HUDEP-2 (cell line): ENCODE measurements around the gene RAB21.
"Not testable (repeated sequence)": the region's sequence is repeated elsewhere in the genome, so short reads cannot be mapped to it uniquely, and the experiment has no call there.

ENCODE experiments used
- DNase-seq, 76 experiments: peaks; one replicate each; lab custom pipeline; 2025; ENCODE audit not compliant: unreplicated experiment in 76 of 76; lab: John Stamatoyannopoulos, UW

Gene RAB21

DNA sequence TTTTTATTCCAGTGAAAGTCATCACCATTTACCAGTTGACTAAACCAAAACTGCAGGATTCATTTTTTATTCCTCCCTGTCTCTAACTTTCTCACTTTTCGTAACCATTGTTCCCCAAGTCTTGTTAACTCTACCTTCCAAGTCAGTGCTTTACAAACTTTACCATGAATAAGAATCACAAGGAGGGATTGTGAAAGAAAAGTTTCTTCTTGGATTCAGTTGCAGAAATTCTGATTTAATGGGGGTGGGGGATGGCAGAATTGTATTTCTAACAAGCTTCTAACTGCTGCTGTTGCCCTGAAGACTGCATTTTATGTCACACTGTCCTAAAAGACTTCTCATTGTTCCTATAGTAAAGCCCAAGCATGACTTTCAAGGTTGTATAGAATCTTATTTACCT lies 5.0 kb upstream of the RAB21 start:
- DNase-seq = no peak

DNA sequence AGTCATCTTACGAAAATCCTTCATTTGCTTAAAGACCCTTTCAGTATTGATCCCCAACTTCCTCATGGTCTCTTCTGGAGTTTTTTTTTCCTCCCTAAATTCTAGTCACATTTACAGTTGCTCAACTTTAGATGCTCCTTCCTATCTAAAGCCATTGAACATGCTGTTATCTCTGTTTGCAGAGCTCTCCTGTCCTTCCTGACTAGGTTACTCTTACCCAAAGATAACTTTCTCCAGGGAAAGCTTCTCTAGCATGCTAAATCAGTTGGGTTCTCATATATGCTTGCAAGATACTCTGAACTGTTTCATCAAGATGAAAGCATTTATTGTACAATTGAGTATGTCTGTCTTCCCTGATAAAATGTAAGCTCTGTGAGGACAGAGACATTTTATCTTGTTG lies 1.8 kb upstream of the RAB21 start:
- peak in 41 of 76 experiments; percentile 8 to 93 (median 58) for DNase-seq

DNA sequence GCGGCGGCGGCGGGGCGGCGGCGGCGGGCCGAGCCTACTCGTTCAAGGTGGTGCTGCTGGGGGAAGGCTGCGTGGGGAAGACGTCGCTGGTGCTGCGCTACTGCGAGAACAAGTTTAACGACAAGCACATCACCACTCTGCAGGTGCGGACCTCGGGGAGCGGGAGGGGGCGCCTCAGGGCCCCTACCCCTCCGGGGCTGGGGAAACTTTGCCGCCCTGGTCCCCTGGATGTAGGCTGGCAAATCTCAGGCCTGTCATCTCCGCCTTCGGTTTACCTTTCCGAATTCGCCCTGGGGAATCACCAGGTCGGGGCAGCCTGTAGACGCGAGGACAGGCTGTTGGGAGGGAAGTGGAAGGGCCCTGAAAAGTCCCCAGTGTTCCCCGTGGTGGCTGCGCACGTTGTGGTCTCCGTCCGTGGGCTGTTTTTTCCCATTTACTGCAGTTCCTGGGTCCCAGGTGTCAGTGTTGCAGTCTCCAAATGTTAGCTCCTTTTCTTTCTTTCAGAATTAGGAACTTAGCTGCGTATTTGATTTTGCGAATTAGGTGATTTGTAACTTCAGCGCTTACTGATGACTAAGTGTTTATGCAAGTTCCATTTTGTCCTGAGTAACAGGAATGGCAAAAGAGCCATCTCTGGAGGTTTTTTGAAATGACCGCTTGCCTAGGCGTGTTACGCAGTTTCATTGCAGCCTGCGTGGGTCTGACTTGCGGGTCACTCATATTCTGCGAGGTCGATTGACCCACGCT lies 656 bp downstream of the RAB21 start:
- peak in 17 of 76 experiments; percentile 16 to 59 (median 33) for DNase-seq

DNA sequence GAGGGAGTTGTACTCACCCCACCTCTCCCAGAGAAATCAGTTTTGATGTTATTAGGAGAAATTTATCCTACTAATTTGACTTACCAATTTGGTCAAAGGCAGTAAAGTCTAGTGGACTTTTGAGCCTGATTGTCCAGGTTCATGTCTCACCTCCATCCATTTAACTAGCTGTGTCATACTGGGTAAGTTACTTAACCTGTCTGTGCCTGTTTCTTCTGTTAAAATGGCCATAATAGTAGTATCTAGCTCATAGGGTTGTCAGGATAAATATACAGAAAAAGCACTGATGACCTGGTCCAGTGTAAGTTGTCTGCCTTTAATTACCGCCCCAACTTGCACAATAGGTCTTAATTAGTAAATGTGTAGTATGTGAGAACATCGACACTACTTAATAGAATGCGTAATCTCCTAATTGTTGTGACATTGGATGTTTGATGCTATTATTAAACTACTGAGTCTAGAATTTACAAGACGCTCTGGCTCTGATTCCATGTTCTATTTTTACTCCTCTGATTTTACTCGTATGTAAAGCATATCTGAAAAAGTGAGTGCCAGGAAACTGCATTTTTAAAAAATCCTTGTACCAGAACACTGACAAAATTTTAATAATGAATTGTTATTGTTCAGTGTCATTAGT lies 1.5 kb downstream of the RAB21 start:
- DNase-seq = no peak

DNA sequence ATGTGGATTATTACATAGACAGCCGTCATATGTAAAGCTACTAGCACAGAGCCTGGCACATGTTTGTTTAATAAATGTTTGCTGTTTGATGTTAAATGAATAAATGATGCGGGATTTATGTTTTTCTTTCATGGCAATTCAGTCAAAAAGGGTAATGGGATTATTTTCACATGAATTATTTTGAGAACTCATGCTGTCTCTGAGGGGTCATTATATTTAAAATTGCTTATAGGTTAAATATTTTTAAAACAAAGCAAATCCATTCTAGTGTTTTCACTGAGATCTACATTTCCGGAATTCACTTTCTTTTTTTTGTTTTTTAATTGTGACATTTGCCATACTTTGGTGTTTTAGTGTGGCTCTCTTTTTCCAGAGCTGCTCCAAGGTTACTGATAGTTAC lies 5.3 kb downstream of the RAB21 start:
- DNase-seq = no peak

DNA sequence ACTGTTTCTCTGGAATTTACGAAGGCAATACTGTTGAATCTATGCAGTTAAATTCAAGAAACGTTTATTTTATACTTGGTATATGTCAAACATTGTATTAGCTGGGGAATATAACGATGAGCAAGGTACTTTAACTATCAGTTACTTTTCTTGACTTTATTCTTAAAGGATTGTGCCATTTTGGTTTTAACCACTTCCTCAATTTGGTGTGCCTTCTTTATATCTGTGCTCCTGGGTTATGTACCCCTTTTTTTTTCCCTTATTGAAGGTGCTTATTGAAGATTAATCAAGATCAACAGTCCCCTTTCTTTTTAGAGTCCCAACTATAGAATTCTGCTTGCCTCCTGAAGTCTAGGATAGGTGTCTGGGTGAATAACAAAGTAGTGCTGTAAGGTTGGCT lies 5.8 kb downstream of the RAB21 start:
- no peak for DNase-seq

DNA sequence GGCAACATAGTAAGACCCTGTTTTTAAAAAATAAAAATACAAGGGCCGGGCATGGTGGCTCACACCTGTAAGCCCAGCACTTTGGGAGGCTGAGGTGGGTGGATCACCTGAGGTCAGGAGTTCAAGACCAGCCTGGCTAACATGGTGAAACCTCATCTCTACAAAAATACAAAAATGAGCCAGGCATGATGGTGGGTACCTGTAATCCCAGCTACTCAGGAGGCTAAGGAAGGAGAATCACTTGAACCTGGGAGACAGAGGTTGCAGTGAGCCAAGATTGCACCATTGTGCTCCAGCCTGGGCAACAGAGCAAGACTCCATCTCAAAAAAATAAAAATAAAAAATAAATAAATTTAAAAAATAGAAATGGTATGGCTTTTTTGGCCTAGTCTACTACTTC lies 6.7 kb downstream of the RAB21 start:
- DNase-seq = not testable (repeated sequence)

DNA sequence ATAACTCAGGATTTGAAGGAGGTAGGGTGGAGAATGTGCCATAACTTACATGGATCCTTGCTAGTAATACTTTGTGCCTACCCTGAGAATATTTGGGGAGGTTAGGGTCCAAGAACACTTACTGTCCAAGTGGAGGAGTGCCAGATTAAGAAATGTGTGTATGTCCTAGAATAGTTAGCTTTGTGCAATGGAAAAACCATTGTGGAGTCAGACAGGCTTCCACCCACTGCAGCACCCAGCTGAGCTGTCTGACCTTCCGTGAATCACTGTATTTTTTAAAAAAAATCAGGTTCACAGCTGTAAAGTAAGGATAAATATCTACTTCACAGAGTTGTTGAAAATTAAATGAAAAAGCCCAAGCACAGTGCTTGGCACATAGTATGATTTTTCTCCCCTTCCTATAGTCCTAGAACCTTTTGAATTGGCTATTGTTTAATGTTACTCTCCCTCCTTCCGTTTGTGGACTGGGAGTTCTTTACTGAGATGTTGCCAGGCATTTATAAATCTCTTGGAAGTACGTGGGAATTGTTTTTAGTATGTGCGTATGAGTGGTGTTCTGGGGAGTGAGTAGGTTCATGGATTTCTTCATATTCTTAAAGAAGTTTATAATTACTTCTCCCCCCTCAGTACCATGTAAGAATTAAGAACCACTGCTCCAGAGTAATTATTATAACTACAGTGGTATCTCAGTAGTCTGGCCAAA lies 9.2 kb downstream of the RAB21 start:
- no peak for DNase-seq

DNA sequence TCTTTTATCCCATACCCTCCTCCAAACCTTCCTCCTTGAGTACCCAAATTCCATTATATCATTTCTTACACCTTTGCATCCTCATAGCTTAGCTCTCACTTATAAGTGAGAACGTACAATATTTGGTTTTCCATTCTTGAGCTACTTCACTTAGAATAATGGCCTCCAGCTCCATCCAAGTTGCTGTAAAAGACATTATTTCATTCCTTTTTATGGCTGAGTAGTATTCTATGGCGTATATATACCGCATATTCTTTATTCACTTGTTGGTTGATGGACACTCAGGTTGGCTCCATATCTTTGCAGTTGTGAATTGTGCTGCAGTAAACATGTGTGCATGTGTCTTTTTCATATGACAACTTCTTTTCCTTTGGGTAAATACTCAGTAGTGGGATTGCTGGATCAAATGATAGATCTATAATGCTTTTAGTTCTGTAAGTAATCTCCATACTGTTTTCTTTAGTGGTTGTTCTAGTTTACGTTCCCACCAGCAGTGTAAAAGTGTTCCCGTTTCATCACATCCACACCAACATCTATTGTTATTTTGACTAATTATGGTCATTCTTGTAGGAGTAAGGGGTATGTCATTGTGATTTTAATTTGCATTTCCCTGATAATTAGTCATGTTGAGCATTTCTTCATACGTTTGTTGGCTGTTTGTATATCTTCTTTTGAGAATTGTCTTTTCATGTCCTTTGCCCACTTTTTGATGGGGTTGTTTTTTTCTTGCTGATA lies 10.1 kb downstream of the RAB21 start:
- no peak for DNase-seq

DNA sequence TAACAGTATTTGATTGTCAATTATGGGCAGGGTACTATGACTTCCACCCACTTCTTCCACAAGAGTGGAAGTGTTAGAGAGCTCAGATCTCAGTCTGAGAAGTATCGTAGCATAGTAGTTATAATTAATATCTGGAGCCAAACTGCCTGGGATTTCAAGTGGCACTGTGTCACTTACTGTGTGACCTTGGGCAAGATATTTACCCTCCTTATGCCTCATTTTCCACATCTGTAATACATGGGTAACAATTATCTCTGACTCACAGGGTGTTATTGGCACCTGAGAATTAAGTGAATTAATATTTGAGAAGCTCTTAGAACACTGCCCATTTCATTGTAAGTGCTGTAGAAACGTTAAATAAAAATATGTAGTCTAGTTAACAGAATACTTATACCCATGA lies 11.5 kb downstream of the RAB21 start:
- DNase-seq = no peak

DNA sequence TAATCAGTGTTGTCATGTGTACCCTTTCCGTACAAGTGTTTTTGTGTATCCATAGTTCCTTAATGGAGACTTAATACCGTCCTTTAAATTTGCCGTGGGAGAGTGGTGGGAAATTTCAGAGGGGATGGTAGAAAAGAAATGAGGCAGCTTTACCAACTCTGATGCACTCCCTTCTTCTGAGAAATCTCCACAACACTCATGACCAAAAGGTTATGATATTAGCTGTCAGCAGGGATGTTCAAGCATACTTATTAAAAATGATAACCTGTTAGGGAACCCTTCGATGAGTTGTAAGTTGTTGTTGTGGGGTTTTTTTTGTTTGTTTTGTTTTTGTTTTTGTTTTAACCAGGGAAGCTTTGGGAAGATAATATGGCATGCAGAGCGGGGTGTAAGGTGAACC lies 12.5 kb downstream of the RAB21 start:
- DNase-seq = no peak

DNA sequence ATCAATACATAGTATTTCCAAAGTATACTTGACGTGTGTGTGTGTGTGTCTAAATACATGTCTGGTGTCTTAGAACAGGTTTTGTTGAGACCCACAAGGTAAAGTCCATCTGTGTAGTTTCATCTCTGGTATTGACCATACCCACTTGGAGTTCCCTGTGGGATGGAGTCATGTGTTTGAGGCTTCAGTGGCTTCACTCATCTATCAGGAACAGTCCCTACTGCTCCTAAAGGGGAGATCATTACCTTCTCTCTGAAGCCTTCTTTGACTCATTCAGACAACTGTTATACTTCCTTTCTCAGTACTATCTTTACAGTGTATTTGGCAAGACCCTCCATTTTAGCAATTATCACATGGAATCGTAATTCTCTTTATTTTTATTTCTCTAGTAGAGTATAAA lies 14.2 kb downstream of the RAB21 start:
- no peak for DNase-seq

DNA sequence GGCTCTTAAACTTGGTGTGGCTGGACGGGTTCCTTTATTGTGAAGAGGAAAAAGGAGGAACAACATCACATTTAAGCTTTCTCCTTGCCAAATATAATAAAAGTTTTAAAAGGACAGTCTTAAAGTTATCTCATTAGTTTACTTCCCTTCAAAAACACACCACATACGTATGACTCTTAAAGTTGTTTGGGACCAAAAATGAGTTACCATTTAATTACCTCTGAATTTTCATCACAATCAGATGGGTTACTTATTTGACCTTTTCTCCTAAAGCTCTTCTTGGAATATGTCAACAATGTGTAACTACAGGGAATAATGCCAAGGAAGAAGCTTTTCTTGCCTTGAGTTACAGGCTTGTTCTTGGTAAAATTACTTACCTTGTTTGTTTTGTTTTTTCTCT lies 16.4 kb downstream of the RAB21 start:
- DNase-seq = no peak

DNA sequence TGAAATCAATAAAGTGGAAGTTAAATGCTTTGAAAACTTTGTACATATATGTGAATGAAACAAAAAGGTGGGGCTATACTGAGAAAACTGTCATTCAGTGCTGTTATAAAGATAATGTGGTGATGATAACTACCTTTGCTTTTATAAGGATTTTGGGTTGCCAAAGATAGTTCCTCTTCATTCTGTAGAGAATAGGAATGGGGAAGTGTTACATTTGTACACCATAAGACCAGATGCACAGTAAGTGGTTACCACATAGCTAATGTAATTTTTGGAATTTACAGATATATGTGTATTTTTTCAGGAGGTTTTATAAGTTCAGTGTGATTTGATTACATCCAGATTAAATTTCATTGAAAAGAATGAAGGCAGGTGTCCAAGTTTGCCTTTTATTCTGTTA lies 18.1 kb downstream of the RAB21 start:
- DNase-seq = no peak

DNA sequence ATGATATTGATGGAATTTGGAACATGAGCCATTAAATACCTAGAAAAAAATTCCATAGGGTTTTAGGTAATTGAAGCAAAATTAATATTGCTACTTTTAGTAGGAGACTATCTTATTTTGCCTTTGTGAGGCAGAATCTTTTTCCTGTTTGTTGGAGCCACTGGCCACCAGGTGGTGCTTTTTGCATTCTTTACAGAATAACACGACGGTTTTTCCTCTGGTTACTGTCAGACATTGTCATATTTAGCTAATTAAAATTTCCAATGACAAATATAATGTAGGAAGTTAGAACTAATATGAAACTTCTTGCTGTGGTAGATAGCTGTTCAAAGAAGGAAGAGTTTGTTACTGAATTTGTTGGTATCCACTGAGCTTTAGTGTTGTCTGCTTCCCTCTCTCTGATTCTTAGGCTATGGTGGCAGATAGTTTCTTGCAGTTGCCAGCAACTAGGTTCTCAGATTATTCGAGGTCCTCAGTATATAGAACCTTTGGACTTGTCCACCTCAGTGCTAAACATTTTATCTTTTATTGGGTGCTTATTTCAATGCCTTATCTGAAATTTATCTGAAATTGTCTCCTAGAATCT lies 25.7 kb downstream of the RAB21 start:
- DNase-seq = peak in 30 of 76 experiments; percentile 2 to 53 (median 16)

DNA sequence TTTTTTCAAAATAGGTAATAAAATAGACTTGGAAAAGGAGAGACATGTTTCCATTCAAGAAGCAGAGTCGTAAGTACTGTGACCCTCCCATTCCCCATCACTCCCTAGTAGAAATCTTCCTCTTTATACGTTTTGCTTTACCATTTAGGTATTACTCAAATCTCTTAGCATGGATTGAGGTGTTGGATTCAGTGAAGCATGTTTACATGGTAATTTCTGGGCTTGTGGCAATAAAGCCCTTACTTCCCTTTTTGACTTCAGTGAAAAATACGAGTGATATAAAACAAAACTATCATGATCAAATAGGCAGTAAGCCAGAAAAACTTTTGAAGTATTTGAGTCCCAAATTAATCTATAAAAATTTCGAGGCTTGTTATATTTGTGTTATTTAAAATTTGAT lies 27.4 kb downstream of the RAB21 start:
- no peak for DNase-seq

DNA sequence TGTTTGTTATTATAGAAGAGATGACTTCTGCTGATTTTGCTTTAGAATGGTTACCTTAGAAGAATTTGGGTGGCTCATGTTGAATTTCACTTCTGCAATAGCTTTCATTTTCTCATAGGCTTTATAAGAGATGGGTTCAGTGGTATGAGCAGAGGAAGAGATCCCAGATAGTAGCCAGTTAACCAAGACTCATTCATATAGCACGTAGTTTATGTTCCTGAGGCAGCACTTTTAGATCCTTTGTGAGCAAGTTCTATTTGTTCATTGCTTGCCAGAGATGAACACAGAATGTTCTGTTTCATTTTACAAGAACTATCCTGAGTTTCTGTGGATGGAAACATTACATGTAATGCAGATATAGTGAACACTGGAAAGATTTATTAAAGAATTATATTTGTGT lies 32.2 kb downstream of the RAB21 start:
- no peak for DNase-seq

DNA sequence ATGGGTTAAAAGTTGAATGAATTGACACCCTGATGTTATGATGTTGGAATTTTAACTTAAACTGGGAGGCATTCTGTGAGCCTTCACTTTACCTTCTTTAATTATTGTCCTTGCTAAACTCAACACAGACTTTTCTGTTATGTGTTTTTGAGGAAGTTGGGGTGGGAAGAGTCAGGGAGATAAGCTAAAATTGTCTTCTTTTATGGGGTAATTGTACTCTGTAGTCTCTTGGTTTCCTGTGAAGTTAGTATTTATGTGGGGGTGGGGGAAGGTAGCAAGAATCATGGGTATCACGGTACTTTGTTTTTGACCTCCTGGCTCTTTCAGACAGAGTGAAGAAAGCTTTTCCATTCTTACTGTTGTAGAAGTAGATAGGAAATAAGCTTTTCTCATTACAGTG lies 32.9 kb downstream of the RAB21 start:
- DNase-seq = no peak

DNA sequence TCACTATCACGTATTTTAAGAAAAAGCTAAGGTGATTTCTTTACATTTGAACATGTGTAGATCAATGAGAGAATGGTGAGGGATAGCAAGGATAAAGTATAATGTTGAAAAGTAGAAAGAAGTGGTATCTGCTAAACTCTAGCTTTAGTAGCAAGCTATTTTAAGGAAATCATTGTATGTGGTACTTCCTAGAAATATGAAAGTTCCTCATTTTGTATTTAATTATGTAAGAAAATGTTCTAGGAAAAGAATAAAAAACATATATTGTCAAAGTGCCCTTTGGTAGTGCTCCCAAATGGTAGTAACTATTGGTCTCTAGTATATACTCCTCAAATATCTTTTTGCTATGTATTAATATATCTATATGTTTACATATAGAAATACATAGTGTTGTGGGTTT lies 35.7 kb downstream of the RAB21 start:
- DNase-seq = no peak

DNA sequence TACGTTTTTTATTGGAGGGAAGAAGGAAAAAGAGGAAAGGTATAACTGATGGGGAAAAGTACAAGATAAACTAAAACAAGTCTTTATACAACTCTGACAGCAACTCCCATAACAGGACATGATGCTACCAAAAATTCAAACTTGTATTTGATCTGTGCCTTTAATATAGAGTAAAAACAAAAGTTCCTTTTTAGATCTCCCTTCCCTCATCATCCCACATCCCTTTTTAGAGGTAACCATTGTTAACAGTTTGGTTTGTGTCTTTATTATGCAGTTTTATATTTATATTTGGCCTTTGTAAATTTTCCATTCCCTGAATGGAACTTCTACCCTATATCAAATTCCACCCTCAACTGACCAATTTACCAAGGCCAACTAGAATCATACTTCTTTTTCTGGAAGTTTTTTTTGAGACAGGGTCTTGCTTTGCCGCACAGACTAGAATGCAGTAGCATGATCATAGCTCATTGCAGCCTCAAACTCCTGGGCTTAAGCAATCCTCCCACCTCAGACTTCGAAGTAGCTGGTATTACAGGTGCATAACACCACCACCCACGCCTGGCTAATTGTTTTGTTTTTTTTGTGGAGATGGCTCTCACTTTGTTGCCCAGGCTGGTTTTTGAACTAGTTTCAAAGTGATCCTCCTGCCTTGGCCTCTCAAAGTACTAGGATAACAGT lies 36.9 kb downstream of the RAB21 start:
- DNase-seq = no peak
